GM19455 (cell line): ENCODE data around the gene MLLT6.

Experiments
- ATAC-seq: cut with Tn5 transposase; IDR thresholded peaks from one replicate; pipeline ENCODE4 v1.9.1; 2021; ENCODE audit not compliant: unreplicated experiment

Gene MLLT6

DNA sequence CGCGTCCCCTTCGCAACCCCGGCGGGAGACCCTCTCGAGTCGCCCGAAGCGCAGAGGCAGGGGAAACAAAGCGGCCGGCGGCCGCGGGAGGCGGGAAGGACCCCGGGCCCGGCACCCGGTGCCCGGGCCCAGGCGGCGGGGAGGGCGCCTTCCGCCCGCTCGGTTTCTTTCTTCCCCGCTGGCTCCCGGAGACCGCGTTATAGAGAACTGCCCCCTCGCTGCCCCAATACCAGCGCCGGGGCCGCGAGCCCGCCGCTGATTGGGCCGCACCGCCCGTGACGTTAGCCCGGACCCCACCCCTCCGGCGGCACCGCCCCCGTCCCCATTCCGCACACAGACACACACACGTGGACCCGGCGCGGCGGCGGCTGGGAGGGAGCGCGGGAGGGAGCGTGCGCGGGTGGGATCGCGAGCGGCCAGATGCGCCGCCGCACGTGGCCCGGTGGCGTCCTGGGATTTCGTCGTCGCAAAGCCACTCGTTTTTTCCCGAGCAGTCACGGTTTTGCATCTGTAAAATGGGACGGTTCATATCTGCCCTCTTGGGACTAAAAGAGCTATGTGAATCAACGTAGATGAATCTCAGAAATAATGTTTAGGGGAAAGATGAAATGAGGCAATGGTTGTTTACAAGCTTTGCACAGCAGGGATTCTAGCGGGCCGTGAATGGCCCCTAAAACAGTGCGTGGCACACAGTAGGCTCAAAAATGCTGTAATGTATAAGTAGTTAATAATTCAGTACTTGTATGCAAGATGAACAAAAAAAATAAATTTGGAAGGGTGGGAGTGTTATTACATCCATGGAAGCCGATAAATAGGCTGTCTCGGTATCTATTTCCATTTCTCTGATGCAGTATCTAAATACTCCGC is 30.1 kb upstream of the MLLT6 start, which contains the start of gene EPOP:
TSS of gene EPOP (minus strand) at position 209 of the 867 bp plus-strand sequence. CDS start 462 bp downstream, outside the sequence.
- ATAC-seq = peak; percentile 67

GRCh38 chr17:38676706-38677504 is 28.2 kb upstream of the MLLT6 start:
- ATAC-seq = no peak

GRCh38 chr17:38677819-38678218 is 27.3 kb upstream of the MLLT6 start:
- no peak for ATAC-seq

DNA sequence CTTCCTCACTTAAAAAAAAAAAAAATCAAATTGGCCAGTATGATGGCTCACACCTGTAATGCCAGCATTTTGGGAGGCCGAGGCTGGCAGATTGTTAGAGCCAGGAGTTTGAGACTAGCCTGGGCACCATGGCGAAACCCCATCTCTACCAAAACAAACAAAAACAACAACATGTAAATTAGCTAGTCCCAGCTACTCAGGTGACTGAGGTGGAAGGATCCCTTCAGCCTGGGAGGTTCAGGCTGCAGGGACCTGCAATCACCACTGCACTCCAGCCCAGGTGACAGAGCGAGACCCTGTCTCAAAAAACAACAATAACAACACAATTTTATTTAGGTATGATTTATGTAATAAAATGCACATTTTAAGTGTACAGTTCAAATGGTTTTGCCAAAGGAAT is 24.0 kb upstream of the MLLT6 start:
- ATAC-seq = no peak

DNA sequence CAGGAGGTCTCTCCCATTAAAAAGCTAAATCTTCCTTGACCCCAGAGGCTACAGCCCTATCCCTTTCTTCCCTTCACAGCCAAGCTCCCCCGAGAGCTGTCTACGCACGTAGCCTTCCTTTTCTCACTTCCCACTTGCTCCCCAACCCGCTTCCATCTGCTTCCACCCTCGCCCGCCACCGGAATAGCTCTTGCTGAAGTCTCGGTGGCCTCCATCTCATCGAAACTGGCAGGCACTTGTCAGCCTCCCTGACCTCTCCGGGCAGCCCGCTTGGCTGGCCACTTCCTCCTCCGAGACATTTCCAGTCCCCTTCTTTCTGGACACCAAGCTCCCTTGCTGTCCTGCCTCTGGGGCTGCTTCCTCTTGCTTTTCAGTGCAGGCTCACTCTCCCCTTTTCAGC is 19.6 kb upstream of the MLLT6 start:
- no peak for ATAC-seq

DNA sequence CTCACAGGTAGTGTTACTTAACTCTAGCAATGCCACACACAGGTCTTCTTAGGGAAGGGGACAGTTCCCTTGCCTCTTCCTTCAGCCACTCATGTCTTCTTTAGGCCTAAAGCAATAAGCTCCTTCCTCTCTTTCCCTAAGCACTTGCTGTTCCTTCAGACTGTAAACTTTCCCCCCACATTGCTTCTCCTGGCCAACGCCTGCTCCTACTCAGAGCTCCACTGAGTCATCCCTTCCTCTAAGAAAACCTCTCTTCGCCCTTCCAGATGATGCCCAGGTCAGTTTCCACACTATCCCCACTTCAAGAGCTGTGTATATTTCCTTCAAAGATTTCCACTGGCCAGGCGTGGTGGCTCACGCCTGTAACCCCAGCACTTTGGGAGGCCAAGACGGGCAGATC is 17.8 kb upstream of the MLLT6 start:
- ATAC-seq = no peak

- ATAC-seq = no peak
Observed at GRCh38 chr17:38690386-38690785, 14.7 kb upstream of the MLLT6 start.

DNA sequence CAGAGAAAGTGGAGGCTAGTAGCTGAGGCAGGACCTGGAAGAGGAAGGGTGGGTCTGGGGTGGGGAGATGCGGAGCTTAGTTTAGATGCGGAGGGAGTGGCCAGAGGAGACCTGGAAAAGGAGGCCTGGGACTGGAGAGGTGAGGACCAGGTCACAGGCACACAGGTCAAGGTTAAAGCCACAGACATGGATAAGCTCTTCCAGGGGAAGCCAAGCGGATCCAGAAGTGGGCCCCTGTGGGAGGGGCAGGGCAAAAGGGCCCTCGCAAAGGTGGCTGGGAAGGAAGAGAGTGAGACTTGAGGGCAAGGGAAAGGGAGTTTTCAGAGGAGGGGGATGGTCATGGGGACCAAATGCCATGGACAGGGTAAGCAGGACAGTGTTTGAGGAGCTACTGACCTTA is 13.9 kb upstream of the MLLT6 start:
- no peak for ATAC-seq

DNA sequence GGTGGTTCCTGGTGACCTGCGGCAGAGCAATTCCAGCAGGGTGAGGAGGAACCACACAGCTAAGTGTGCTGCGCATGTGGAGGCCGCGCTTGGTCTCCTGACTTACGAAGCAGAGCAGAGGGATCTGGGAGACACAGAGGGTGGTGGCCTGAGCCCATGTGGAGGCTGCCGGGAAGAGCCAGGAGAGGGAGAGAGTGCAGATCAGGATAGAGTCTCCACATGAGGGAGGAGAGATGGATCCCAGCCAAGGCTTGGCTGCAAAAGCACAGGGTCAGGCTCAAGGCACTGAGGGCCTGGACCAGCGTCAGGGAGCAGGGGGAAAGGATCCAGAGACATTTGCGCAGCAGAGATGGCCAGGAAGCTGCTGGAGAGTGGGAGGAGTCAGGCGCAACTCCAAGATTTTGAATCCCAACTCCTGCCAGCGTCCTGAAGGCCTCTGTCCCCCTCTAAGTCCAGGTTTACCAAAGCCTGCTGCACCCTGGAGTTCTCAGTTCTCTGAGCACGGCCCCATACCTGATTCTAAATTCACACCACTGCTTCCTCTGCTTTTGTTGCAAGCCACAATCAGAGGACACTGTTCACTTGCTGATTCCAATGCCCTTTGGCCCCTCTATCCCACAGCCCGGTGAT is 11.3 kb upstream of the MLLT6 start:
- no peak for ATAC-seq

GRCh38 chr17:38697061-38697820 is 7.8 kb upstream of the MLLT6 start:
- ATAC-seq = no peak

DNA sequence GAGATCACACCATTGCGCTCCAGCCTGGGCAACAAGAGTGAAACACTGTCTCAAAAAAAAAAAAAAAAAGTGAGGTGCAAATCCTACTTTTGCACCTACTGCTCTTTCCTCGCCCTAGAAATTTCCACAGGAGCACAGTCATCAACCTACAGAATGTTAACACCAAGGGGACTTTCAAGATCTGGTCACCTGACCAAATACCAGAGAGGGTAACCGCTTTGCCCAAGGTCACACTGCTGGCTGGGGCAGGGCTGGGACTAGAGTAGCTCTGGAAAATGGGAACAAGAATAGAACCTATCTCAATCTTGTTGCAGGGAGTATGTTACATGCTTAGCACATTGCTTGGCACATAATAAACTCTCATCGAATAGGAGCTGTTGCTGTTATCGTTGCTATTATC is 6.3 kb upstream of the MLLT6 start:
- no peak for ATAC-seq

- ATAC-seq = peak; percentile 24
Observed at GRCh38 chr17:38701504-38702165, 3.4 kb upstream of the MLLT6 start.

DNA sequence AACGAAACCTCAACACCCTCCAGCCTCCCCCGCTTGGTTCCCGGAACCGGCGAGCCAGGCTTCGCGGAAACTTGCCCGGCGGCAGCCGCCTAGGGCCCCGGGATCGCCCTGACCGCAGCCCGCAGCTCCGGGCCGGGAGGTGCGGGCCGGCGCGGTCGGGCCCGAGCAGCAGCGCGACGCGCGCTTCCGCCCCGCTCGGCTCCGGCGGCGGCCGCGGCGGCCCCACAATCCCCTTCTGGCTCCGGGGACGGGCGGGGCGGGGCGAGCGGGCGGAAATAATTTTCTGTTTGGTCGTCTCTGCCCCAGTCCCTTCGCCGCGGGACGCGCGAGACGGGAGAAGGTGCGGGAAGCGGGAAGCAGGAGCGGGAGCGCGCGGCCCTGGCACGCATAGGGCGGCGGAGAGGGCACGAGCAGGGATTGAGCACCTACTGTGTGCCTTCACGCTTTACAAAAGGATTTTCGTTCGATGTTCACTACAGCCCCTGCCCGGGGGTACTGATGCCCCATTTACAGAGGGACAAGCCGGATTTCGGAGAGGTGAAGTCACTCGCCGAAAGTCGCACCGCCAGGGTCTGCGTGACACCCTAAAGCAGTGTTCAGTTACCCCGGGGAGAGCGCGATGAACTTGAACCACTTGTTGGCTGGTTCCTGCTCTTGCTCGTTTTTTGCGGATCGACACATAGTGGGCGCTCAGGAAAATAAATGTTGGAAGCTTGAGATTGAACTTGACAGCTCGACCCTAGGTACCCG is 2.7 kb upstream of the MLLT6 start:
- peak; percentile 31 for ATAC-seq

DNA sequence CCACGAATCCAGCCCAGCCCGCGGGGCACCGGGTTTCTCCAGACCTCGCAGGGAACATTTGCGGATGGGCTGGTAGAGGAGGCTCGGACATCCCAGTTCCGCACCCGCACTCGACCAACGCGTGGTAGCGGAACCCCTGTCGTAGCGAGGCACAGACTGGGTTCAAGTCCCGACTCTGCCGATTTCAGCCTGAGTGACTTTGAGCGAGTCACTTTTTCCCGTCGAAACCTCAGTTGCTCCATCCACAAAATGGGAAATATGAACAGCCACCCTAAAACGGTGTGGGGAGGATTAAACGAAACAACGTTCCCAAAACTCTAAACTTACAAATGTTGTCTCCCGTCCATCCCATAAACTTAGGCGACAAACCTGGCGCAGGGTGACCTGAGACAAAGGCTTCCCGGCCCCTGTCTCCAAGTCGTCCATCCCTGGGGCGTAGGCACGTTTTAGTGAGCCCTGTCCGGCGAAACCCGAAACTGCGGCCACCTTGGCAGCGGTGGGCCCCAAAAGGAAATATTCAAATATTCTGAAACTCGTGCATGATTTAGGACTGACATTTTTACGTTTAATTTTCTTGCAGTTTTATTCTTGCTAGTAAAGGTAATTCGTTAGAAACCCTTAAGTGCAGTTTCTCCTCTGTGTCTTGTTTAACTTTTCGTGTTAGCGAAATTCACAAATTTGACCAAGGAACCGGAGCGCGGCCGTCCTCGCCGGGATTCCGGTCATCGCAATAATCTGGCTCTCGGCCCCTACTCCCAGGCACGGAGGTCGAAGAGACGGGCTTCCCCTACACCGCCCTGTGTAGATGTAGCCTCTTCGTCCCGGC is 1.9 kb upstream of the MLLT6 start:
- ATAC-seq = no peak

DNA sequence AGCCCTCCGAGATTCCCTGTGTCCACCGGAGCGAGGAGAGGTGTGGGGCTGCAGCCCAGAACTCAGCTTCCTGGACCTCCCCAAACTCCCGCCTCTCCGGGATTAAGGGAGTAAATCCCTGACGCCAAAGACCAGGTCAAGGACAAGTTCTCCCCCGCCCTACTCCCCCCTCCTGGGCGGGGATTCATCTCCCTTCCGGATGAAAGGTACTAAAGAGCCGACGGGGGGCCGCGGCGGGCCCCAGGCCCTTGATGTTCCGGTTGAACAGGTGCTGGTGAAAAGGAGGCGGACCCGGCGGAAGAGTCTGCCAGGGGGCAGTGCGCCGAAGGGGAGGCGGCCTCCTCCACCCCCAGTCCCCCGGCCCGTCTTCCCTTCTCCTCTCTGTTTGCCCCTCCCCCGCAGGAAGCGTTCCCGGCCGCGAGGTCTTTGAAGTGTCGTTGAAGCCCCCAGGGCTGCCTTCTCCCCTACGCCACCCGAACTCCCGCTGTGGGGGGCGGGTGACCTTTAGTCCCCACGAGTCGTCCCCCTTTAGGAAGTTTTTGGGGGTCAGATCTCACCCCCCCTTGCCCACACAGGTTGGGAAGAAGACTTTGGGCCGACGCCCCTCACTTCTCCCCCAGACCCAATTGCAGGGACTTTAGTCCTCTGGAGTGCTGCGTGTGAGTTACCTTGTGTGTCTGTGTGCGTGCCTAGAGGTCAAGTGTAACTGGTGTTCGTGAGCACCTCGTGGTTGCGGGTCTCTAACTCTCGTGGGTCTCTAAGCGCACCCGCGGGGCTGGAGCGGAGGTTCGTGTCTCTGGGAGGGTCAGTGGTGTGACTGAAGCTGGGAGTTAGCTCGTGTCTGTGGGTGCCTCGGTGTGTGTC is 1.1 kb upstream of the MLLT6 start:
- ATAC-seq = no peak

- no peak for ATAC-seq
Observed at GRCh38 chr17:38705523-38705802, 390 bp downstream of the MLLT6 start.

- no peak for ATAC-seq
Observed at GRCh38 chr17:38705803-38706504, 881 bp downstream of the MLLT6 start.
